Right renal pelvis (tissue), 4 donors: ENCODE data around the gene SCUBE3. TPM values are rescaled to one million over a fixed set of nuclear protein-coding genes. Genes with fewer than 3 reads are reported as not detected.
A peak's percentile ranks its signal among the peaks of the same experiment; 100 is the strongest.

Source experiments
- DNase-seq, 4 donors: peaks; one replicate each; pipeline ENCODE4 v3.0.0-alpha.2; 2013; ENCODE audit warnings: low read depth in 4 of 4, low spot score in 3 of 4, missing footprints in 1 of 4
- polyA plus RNA-seq, 4 donors: library from polyadenylated mRNA; unstranded; fragments of 120-200 nt; gene quantifications; one replicate each; pipeline ENCODE4 v1.2.1, GENCODE V29; 2013; ENCODE audit not compliant: insufficient read length in 4 of 4

SCUBE3 gene
- polyA plus RNA-seq, 4 donors = 39.9 to 52.2 (median 43.1) TPM

DNA sequence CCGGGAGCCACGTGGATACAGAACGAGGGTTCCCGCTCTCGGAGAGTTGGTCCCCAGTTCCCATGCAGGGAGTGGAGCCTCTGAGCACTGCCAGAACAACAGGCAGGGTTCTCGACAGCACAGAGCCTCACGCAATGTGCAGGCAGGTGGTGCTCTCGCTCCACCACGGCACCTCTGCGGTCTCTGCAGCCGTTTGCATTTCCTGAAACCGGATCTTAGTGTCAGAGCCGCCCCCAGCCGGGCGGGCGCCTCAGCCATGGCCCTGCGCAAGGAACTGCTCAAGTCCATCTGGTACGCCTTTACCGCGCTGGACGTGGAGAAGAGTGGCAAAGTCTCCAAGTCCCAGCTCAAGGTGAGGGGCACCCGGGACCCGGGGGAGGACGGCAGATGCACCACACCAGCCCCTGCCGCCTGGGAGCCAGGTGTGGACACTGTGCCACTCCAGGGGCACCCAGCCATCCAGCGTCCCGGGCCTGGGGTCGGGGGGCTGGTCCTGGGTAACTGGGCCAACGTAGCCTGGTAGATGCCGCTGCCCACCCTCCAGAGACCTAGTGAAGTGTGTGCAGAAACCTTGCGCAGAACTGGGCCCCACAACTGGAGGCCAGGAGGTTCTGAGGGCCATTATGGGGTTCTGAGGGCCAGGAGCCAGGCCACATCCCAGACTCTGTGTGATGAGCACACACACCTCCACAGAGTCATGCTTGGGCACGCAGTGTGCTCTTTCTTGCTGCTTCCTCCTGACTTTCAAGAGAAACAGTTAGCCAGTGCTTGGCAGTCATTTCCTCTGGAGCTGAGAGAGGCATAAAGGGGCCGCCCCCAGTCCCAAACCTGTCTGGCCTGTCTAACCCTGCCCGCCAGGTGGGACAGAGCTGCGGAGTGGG lies 84.1 kb downstream of the SCUBE3 start, which contains the start of gene DEF6:
DEF6 (plus strand) TSS at position 218 of the 881 bp plus-strand sequence; CDS start at position 257, 39 bp downstream.
- peak; percentile 79 to 82 (median 80) for DNase-seq

DNA sequence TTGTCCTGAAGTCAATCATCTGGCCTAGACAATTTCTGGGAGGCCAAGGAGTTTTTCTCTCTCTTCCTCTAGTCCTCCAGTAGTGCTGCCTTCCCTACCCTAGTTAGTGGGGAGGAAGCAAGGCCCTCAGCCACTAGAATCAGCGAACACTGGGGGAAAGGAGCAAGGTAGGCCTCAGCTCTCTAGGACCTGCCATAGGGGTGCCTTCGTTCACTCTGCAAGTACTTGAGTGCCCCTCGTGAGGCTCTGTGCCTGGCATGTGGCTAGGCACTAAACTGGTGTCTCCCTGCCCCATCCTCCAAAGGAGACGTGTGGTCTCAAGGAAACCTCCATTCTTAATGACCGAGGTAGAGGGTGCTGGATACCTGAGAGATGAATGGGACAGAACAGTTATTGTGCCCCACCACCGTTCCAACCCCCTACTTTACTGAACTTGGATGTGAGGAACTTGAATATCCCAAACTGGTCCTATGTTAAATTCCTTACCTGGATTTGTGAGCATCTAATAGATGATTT lies 84.9 kb downstream of the SCUBE3 start:
- no peak for DNase-seq

DNA sequence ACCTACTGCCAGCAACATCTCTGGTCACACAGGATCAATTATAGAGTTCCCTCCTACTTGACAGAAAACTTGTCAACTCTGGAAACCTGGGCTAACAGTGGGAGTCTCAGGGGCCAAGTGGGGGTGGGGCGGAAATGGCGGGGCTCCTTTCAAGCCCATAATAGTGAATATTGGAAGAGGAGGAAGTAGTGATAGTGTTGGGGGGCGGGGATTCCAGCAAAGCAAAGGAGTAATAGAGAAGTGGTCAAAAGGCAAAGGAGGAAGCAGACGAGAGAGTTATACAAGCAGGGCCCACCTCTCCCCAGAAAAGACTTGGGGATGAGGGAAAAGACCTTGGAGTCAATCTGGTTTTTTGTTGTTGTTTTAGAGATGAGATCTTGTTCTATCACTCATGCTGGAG lies 85.9 kb downstream of the SCUBE3 start:
- DNase-seq = no peak

DNA sequence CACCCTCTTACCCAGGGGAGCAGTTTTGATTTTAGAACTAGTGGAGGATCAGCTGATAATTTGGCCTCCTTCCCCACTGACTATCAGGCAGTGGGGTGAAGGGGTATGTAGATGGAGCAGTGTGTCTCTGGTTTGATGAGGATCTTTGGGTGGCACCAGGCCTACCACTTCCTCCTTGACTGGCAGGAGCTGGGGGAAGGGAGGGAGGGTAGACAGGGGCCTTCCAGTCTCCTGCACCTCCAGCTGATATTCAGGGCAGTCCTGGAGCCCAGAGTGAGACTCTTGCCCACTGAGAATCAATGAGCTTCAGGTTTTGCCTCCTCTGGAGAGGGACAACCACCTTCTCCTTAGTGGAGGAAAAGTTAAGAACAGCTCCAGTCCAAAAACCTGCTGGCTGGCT lies 87.1 kb downstream of the SCUBE3 start:
- no peak for DNase-seq

Other genes starting within 250 kb of the SCUBE3 start
- gene TCP11, start 72.6 kb upstream of the SCUBE3 start, polyA plus RNA-seq = 1 to 10 TPM; 2.2 to 3.1 (median 2.4) TPM
- 10 to 100 TPM; 43.4 to 50.2 (median 46.1) TPM for gene ZNF76, start 45.8 kb downstream of the SCUBE3 start, polyA plus RNA-seq
- gene DEF6, start 83.9 kb downstream of the SCUBE3 start, polyA plus RNA-seq = 1 to 10 TPM; 2.7 to 4.1 (median 3.7) TPM
- gene PPARD, start 128.6 kb downstream of the SCUBE3 start, polyA plus RNA-seq = 10 to 100 TPM; 22.5 to 27.5 (median 24.0) TPM
- gene FANCE, start 238.4 kb downstream of the SCUBE3 start, polyA plus RNA-seq = 10 to 100 TPM in 2 of 4 donors, 1 to 10 TPM in 2; 9.4 to 11.3 (median 10.4) TPM